Measurements from ENCODE around the gene TRIM63.

The TRIM63 gene

GRCh38 chr1:26084844-26085243 lies 17.4 kb upstream of the TRIM63 start:
- no peak for DNase-seq

- DNase-seq = no peak
These were observed 16.7 kb upstream of the TRIM63 start for GRCh38 chr1:26084091-26084561.

GRCh38 chr1:26083208-26083607 lies 15.8 kb upstream of the TRIM63 start:
- no peak for DNase-seq

- DNase-seq = no peak
These were observed 14.6 kb upstream of the TRIM63 start for GRCh38 chr1:26082020-26082350.

- DNase-seq = no peak
These were observed 14.0 kb upstream of the TRIM63 start for GRCh38 chr1:26081267-26082019.

GRCh38 chr1:26079960-26080814 lies 12.8 kb upstream of the TRIM63 start:
- DNase-seq = no peak

- no peak for DNase-seq
These were observed 11.7 kb upstream of the TRIM63 start for GRCh38 chr1:26079178-26079563.

- DNase-seq = no peak
These were observed 11.1 kb upstream of the TRIM63 start for GRCh38 chr1:26078286-26079177.

GRCh38 chr1:26077524-26077923 lies 10.1 kb upstream of the TRIM63 start:
- no peak for DNase-seq

- DNase-seq = no peak
These were observed 8.2 kb upstream of the TRIM63 start for GRCh38 chr1:26075421-26076144.

- peak in 1 of 14 donors; percentile 3 for DNase-seq
These were observed 4.9 kb upstream of the TRIM63 start for GRCh38 chr1:26072305-26072704.

- DNase-seq = no peak
These were observed 3.5 kb upstream of the TRIM63 start for GRCh38 chr1:26070963-26071342.

- DNase-seq = no peak
These were observed 3.0 kb upstream of the TRIM63 start for GRCh38 chr1:26070296-26070962.

- DNase-seq = no peak
These were observed 2.5 kb upstream of the TRIM63 start for GRCh38 chr1:26069941-26070295.

GRCh38 chr1:26066857-26067256 lies 573 bp downstream of the TRIM63 start:
- DNase-seq = no peak

GRCh38 chr1:26066160-26066559 lies 1.3 kb downstream of the TRIM63 start:
- no peak for DNase-seq

GRCh38 chr1:26064553-26064952 lies 2.9 kb downstream of the TRIM63 start:
- DNase-seq = no peak

GRCh38 chr1:26060832-26061574 lies 6.4 kb downstream of the TRIM63 start:
- no peak for DNase-seq

GRCh38 chr1:26059906-26060305 lies 7.5 kb downstream of the TRIM63 start:
- no peak for DNase-seq

GRCh38 chr1:26058052-26058595 lies 9.3 kb downstream of the TRIM63 start:
- DNase-seq = no peak

GRCh38 chr1:26057189-26057588 lies 10.2 kb downstream of the TRIM63 start:
- DNase-seq = no peak
